ENCODE data around the gene CGAS.

GRCh38 chr6:73382462-73383113 lies 69.5 kb downstream of the CGAS start:
- TF ChIP-seq CTCF (conservative IDR thresholded peaks at IDR 0.05; ENCODE audit: low read depth, low read length) (no peak), POLR2A (IDR thresholded peaks at IDR 0.05; ENCODE audit: low read depth, low read length) (no peak), CEBPB (IDR thresholded peaks at IDR 0.05; ENCODE audit: low read depth, low read length) (no peak), USF2 (IDR thresholded peaks at IDR 0.05; ENCODE audit: low read depth, low read length) (no peak), ELK1 (IDR thresholded peaks at IDR 0.05; ENCODE audit: borderline replicate concordance, low read depth, low read length) (no peak), SMC3 (IDR thresholded peaks at IDR 0.05; ENCODE audit: low read depth, low read length) (no peak)

Measured in IMR-90 (cell line).